DND-41 (cell line): ENCODE measurements around the gene BOD1L1.

Experiments used
- ATAC-seq: fragments of 200-7000 bp; cut with Tn5 transposase; 3 replicates; pipeline ENCODE4 v1.9.1; 2021; ENCODE audit warnings: low read depth; ENCODE audit not compliant: insufficient read depth
- DNase-seq: peaks from one replicate; pipeline ENCODE4 v3.0.0-alpha.2; 2020
- H2AFZ ChIP-seq: 2 replicates; pipeline ENCODE4 v1.6.0; 2012; ENCODE audit warnings: low read depth, low read length
- H3K27ac ChIP-seq: 2 replicates; pipeline ENCODE4 v1.5.1; 2012; ENCODE audit warnings: low read length, inconsistent platforms
- H3K27me3 ChIP-seq: fragments of 200-600 bp; sonication (generic); 2 replicates; pipeline ENCODE4 v1.6.0; 2012; ENCODE audit warnings: low read length, mild to moderate bottlenecking, inconsistent platforms; ENCODE audit not compliant: insufficient read depth, poor library complexity
- H3K36me3 ChIP-seq: 2 replicates; pipeline ENCODE4 v1.5.1; 2012; ENCODE audit warnings: low read length, inconsistent platforms; ENCODE audit not compliant: insufficient read depth
- H3K4me1 ChIP-seq: 2 replicates; pipeline ENCODE4 v1.5.1; 2012; ENCODE audit warnings: mild to moderate bottlenecking, low read length; ENCODE audit not compliant: insufficient read depth
- H3K4me2 ChIP-seq: 2 replicates; pipeline ENCODE4 v1.6.0; 2012; ENCODE audit warnings: mild to moderate bottlenecking, moderate library complexity, low read length, inconsistent platforms; ENCODE audit not compliant: insufficient read depth
- H3K4me3 ChIP-seq, 2 experiments: fragments of 200-600 bp in 1 of 2; shearing (Covaris generic) in 1 of 2; 2 replicates each; pipeline ENCODE4 v1.5.1; 2012 to 2016; ENCODE audit warnings: inconsistent platforms in 2 of 2, low read length in 2 of 2, mild to moderate bottlenecking in 2 of 2, low read depth in 1 of 2, moderate library complexity in 1 of 2
- H3K79me2 ChIP-seq: 2 replicates; pipeline ENCODE4 v1.6.0; 2012; ENCODE audit warnings: low read length, inconsistent platforms; ENCODE audit not compliant: insufficient read depth
- H3K9ac ChIP-seq: 2 replicates; pipeline ENCODE4 v1.6.0; 2012; ENCODE audit warnings: low read depth, mild to moderate bottlenecking, inconsistent platforms, low read length, moderate library complexity
- H3K9me3 ChIP-seq: 2 replicates; pipeline ENCODE4 v1.5.1; 2012; ENCODE audit warnings: low read length, moderate library complexity, mild to moderate bottlenecking, inconsistent platforms; ENCODE audit not compliant: insufficient read depth, severe bottlenecking
- H4K20me1 ChIP-seq: 2 replicates; pipeline ENCODE4 v1.6.0; 2012; ENCODE audit warnings: low read length; ENCODE audit not compliant: insufficient read depth
- CTCF ChIP-seq: IDR thresholded peaks from 2 replicates; pipeline ENCODE4 v1.5.1; 2012; ENCODE audit warnings: borderline replicate concordance, low read length, moderate library complexity, mild to moderate bottlenecking; ENCODE audit not compliant: poor library complexity, severe bottlenecking; ENCODE audit errors: extremely low read depth
- EZH2 ChIP-seq: IDR thresholded peaks from 3 replicates; pipeline ENCODE4 v1.6.1; 2012; ENCODE audit warnings: borderline replicate concordance, low read depth, mild to moderate bottlenecking, moderate library complexity, low read length, inconsistent platforms; ENCODE audit not compliant: severe bottlenecking

Gene BOD1L1

GRCh38 chr4:13535708-13536361, 91.7 kb downstream of the BOD1L1 start:
- no peak overlapping the region for H3K9ac ChIP-seq

GRCh38 chr4:13535118-13535517, 92.4 kb downstream of the BOD1L1 start:
- Histone ChIP-seq H3K4me3 (no peak overlapping the region), H2AFZ (no peak overlapping the region), H3K27ac (no peak overlapping the region), H3K4me1 (no peaks in the 10 kb centered on the region), H3K9me3 (no peaks in the 10 kb centered on the region), H3K79me2 (no peaks in the 10 kb centered on the region), H3K27me3 (no peaks in the 10 kb centered on the region), H3K9ac (no peak overlapping the region), H3K36me3 (no peaks in the 10 kb centered on the region), H3K4me2 (no peak overlapping the region), H4K20me1 (no peaks in the 10 kb centered on the region)
- DNase-seq = no peak
- ATAC-seq = no peak
- TF ChIP-seq CTCF (no peak), EZH2 (no peak)

More at GRCh38 chr4:13535708-13536361, 91.7 kb downstream of the BOD1L1 start:
- no peaks in the 10 kb centered on the region for H3K27me3 ChIP-seq
- H3K27ac ChIP-seq = no peak overlapping the region
- no peaks in the 10 kb centered on the region for H3K4me1 ChIP-seq
- TF ChIP-seq CTCF (no peak), EZH2 (no peak)
- H3K79me2 ChIP-seq = no peaks in the 10 kb centered on the region
- DNase-seq (no peak), ATAC-seq (no peak)
- H3K36me3 ChIP-seq = no peaks in the 10 kb centered on the region
- no peaks in the 10 kb centered on the region for H3K9me3 ChIP-seq
- no peak overlapping the region for H3K4me2 ChIP-seq
- no peak overlapping the region for H3K4me3 ChIP-seq
- no peak overlapping the region for H2AFZ ChIP-seq
- H4K20me1 ChIP-seq = no peaks in the 10 kb centered on the region

GRCh38 chr4:13534344-13535063, 93.0 kb downstream of the BOD1L1 start:
- H3K27me3 ChIP-seq = no peaks in the 10 kb centered on the region
- no peak overlapping the region for H3K9ac ChIP-seq
- no peak overlapping the region for H3K4me2 ChIP-seq
- no peaks in the 10 kb centered on the region for H3K9me3 ChIP-seq
- no peaks in the 10 kb centered on the region for H3K79me2 ChIP-seq
- H3K27ac ChIP-seq = no peak overlapping the region
- ATAC-seq (no peak), DNase-seq (no peak)
- no peaks in the 10 kb centered on the region for H3K36me3 ChIP-seq
- H4K20me1 ChIP-seq = no peaks in the 10 kb centered on the region
- no peak overlapping the region for H3K4me3 ChIP-seq
- H2AFZ ChIP-seq = no peak overlapping the region
- TF ChIP-seq CTCF (no peak), EZH2 (no peak)
- no peaks in the 10 kb centered on the region for H3K4me1 ChIP-seq
